Stimulated activated CD8-positive, alpha-beta memory T cell treated with anti-CD3 and anti-CD28 coated beads, Interleukin-15, amount 100 ng/mL, for 24 hours (primary cell): ENCODE results near the gene THSD8.
"Not testable (repeated sequence)": the region's sequence is repeated elsewhere in the genome, so short reads cannot be mapped to it uniquely, and the experiment has no call there.

ENCODE experiments used
- DNase-seq: peaks from one replicate; pipeline ENCODE4 v3.0.0-alpha.2; 2020; ENCODE audit warnings: low read depth

Gene THSD8

DNA sequence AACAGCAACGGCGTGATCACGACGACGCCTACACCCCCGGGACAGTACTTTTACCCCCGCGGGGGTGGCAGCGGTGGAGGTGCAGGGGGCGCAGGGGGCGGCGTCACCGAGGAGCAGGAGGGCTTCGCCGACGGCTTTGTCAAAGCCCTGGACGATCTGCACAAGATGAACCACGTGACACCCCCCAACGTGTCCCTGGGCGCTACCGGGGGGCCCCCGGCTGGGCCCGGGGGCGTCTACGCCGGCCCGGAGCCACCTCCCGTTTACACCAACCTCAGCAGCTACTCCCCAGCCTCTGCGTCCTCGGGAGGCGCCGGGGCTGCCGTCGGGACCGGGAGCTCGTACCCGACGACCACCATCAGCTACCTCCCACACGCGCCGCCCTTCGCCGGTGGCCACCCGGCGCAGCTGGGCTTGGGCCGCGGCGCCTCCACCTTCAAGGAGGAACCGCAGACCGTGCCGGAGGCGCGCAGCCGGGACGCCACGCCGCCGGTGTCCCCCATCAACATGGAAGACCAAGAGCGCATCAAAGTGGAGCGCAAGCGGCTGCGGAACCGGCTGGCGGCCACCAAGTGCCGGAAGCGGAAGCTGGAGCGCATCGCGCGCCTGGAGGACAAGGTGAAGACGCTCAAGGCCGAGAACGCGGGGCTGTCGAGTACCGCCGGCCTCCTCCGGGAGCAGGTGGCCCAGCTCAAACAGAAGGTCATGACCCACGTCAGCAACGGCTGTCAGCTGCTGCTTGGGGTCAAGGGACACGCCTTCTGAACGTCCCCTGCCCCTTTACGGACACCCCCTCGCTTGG is 9.6 kb upstream of the THSD8 start:
- no peak for DNase-seq

DNA sequence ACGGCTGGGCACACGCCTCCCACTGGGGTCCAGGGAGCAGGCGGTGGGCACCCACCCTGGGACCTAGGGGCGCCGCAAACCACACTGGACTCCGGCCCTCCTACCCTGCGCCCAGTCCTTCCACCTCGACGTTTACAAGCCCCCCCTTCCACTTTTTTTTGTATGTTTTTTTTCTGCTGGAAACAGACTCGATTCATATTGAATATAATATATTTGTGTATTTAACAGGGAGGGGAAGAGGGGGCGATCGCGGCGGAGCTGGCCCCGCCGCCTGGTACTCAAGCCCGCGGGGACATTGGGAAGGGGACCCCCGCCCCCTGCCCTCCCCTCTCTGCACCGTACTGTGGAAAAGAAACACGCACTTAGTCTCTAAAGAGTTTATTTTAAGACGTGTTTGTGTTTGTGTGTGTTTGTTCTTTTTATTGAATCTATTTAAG is 9.0 kb upstream of the THSD8 start:
- no peak for DNase-seq

DNA sequence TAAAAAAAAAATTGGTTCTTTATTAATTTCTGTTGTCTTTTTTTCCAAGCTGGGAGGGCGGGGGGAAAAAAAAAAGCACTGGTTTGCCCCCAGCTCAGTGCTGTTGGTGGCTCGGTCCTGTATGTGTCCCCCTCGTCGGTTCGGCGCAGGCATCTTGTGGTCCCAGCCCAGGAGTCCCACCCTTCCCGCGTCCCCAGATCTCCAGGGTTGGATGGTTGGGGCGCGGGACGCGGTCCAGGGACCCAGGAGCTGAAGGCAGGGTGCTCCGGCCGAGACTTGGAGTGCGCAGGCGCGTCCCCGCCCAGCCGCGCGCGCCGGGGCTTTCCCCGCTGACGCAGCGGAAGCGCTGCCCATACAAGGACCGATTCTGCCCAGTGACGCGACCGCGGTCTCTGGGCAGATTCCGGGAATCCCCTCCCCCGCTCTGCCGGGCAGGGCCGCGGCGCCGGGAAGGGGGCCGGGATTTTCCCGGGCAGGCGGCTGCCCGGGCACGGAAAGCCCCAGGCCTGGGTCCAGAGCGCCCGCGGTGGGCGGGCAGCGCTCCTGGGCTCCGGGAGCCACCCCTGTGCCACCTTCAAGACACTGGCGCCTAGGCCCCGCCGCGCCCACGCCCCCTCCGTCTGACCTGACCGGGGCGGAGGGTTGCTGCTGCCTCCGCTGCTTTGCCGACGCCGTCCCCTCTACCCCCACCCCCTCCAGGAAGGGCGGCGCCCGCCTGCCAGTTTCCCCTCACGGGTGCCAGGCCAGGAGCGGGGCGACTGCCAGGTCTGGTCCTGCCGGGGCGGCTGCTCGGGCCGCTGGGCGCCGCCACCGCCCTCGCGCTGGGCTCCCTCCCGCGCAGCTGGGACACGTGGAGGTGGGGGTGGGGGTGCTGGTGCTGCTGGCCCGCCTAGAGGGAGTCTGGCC is 8.3 kb upstream of the THSD8 start:
- DNase-seq: peak; percentile 92

DNA sequence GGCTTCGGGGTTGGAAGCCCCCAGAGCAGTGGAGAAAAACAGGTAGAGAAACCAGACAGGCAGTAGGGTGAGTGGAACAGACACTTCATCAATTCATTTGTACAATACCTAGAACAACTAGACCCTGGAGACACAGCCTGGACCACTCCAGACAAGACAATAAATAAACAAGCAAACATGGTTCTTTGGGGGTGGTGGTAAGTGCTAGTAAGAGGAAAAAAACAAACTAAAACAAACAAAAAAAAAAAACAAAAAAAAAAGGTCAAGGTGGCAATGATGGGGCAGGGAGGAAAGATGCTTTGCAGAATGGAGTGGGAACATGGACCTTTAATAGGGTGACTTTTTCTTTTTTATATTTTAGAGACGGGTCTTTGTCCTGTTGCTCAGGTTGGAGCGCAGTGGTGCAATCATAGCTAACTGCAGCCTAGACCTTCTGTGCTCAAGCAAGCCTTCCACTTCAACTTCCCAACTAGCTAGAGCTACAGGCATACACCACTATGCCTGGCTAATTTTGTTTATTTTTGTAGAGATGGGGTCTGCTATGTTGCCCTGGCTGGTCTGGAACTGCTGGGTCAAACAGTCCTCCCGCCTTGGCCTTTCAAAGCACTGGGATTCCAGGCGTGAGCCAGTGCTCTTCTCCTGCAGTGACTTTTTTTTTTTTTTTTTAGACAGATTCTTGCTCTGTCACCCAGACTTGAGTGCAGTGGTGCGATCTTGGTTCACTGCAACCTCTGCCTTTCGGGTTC is 7.5 kb upstream of the THSD8 start:
- DNase-seq: no peak

DNA sequence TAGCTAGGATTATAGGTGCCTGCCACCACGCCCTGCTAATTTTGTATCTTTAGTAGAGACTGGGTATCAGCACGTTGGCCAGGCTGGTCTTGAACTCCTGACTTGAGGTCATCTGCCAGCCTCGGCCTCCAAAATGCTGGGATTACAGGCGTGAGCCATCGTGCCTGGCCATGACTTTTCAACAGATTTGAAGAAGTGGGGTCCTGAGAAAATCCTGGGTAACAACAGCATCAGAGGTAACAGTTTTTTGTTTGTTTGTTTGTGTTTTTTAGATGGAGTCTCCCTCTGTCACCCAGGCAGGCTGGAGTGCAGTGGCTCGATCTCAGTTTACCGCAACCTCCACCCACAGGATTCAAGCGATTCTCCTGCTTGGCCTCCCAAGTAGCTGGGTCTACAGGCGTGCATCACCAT is 6.9 kb upstream of the THSD8 start:
- DNase-seq: no peak

DNA sequence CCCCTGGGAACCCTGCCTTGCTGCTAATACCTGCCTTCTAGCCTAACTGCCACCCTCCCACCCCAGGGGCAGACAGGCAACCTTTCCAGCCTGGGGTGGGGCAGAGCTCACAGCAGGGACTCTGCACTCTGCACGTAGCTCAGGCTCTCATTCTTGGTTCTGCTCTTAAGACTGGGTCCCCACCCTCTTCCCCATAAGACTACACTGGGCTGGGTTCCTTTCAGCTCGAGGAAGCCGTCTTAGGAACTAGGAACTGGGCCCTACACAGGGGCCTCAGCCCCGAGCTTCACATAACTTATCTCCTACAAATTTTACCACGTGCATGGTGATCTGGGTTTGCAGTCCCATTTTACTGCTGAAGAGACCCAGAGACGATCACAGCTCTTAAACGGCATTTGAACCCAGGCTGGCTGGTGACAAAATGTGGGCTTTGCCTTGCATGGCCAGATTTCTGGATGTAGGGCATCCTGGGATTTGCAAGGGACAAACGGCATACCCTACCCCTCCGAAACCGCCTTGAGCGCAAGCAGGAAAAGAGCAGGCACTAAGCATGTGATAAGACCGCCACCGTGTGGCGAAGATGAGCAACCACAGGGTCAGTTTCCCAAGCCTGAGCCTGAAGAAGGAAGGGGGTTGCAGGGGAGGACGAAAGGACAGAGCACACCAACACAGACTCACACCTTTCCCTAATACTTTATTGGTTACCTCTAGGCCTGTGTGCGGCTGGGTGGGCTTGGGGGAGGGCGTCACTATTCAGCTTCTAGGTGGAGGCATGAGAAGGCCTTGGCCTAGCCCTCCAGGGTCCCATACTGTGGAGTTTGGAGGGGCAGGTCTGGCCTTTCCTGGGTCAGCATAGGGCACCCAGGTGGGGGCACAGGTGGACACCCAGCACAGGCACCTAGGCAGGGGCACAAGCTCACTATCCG is 5.5 kb upstream of the THSD8 start:
- DNase-seq: no peak

DNA sequence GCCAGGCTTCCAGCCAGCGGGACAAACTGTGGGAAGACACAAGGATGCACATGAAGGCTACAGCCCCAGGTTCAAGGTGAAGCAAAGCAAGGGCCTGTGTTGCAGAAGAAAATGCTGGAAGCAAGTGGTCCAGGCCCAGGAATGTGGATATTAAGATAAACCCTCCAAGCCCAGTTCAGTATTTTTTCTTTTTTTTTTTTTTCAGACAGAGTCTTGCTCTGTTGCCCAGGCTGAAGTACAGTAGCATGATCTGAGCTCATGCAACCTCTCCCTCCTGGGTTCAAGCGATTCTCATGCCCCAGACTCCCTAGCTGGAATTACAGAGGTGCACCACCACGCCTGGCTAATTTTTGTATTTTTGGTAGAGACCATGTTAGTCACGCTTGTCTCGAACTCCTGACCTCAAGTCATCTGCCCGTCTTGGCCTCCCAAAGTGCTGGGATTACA is 4.7 kb upstream of the THSD8 start:
- DNase-seq: no peak

DNA sequence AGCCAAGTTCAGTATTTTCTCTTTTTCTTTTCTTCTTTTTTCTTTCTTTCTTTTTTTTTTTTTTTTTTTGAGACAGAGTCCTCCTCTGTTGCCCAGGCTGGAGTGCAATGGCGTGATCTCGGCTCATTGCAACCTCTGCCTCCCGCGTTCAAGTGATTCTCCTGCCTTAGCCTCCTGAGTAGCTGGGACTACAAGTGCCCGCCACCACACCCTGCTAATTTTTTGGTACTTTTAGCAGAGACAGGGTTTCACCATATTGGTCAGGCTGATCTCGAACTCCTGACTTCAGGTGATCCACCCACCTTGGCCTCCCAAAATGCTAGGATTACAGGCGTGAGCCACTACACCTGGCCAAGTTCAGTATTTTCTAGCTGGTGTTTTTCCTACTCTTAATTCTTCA is 4.3 kb upstream of the THSD8 start:
- not testable (repeated sequence) for DNase-seq

DNA sequence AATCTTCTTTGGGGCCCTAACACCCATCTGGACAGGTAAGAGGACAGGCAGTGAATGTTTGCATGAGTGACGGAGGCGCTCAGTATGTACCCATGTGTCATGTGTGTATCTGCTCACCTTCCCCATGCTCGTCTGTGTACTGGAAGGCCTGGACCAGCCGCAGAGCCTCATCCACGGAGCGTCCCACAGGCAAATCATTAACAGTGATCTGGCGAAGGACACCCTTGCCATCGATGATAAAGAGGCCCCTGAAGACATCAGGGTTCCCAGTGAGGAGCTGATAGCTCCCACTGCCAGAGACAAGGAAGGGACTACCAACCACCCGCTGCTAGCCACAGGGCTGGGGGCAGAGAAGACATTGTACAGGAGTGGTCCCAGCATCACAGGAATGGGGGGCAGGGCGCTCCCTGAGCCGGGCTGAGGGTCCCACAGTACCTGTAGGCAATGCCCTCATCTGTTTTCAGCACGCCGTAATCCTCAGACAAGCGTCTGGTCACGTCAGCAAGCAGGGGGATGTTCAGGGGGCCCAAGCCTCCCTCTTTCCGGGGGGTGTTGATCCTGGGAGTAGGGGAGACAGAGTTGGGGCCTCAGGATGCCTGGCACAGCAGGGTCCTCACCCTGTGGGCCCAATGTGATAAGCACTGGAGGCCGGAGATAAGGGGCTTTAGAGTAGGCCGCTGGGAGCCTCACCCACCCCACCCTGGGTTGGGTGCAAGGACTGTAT is 2.0 kb upstream of the THSD8 start:
- no peak for DNase-seq

DNA sequence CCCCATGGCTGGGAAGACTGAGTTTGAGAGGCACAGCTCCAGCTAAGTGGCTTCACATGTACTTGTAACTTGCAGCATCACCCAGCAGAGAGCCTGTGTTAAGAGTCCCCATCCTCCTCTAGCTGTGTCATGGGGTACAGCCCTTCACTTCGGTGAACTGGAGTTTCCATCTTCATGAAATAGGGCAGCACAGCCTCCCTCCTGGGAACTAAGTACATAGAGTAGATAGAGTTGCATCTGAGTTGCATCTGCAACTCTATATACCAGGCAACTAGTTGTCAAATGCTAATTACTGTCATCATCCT is 1.5 kb upstream of the THSD8 start:
- no peak for DNase-seq

DNA sequence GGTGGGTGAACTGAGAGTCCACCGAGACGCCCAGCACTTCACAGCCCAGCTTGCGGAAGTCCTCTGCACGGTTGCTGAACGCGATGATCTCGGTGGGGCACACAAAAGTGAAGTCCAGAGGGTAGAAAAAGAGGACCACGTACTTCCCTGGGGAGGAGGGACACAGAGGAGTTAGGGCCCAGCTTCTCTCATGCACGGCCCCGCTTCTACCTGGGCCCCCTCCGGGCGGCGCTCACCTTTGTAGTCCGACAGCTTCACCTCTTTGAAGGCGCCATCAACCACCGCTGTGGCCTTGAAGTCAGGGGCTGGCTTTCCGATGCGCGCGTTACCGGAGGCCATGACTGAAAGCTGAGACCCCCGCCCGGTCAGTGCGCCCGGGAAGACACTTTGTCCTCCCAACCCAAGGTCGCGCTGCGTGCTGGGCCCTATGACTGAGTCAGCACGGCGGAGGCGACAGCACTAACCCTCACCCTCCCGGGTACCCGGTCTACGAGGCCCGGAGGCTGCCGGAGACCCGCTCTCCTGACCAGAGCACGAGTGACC is 875 bp upstream of the THSD8 start:
- DNase-seq: no peak

DNA sequence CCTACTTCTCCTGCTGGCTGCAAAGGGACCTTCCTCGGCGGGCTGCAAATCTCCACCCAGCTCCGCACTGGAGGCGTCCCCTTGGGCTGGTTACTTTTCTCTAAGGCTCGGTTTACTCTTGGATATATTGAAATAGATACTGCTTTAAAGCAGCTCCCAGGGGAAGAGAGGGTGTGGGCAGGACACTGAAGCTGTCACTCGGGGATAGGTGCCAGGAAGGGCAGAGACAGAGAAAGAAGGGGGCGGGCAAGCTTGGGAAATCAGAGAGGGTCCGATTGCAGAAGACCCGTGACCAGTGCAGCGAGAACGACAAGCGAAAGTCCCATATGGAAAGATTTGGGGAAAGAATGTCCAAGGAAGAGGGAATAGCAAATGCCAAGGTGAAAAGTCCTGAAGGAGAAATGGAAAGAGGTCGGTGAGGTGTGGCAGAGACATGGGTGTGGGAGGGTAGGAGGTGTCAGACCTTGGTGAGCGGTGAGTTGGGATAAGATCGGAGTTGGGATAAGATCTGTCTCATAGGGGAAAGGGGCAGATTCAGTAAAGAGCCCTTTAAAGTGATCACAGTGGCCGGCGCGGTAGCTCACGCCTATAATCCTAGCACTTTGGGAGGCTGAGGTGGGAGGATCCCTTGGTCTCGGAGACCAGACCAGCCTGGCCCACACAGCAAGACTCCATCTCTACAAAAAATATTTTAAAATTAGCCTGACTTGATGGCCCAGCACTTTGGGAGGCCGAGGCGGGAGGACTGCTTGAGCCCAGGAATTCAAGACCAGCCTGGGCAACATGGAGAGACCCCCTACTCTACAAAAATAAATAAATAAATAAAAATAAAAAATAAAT is 618 bp downstream of the THSD8 start:
- no peak for DNase-seq

DNA sequence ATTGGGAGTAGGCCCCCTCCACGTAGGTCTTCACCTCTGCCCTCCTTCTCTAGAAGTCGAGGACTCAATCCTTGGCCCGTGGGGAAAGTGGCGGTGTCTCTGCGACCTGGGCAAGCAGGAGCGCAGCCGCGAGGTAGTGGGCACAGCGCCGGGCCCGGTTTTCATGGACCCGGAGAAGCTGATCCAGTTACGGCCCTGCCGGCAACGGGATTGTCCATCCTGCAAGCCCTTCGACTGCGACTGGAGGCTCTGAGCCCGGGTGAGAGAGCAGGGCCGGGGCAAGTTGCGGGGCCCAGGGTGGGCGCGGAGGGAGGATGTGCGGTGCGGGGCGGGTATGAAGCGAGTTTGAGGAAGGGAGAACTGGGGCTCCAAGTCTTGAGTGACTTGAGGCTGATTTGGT is 2.2 kb downstream of the THSD8 start:
- DNase-seq: no peak

DNA sequence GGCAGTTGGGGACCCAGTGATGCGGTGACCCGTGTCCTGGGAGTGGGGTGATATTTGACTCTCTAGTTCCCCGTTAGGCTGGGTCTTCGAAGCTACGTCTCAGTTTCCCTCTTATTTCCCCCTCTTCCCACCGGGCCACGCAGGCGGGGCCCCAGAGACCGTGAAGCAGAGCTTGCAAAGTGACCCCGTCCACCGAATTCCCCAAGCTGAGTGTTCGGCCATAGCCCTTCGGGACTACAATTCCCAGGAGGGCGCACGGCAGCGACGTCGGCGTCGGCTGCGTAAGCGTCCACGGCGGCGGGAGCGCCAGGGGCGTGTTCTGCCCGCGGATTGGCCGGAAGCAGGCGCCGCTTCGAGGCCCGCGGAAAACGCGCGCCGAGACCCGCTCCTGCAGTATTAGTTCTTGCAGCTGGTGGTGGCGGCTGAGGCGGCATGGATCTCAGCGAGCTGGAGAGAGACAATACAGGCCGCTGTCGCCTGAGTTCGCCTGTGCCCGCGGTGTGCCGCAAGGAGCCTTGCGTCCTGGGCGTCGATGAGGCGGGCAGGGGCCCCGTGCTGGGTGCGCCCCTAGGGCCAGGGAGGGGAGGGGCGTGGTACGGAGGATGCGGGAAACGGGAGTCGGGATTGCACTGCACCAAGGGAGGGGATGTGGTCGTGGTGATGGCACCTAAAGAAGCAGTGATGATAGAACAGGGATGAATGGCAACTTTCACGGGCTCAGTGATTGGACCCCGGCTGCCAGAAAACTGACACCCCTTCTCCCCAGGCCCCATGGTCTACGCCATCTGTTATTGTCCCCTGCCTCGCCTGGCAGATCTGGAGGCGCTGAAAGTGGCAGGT is 4.6 kb downstream of the THSD8 start, which contains the start of gene RNASEH2A:
TSS of gene RNASEH2A (plus strand) at position 343 of the 840 bp plus-strand sequence. CDS start at position 433, 90 bp downstream.
- peak; percentile 82 for DNase-seq

DNA sequence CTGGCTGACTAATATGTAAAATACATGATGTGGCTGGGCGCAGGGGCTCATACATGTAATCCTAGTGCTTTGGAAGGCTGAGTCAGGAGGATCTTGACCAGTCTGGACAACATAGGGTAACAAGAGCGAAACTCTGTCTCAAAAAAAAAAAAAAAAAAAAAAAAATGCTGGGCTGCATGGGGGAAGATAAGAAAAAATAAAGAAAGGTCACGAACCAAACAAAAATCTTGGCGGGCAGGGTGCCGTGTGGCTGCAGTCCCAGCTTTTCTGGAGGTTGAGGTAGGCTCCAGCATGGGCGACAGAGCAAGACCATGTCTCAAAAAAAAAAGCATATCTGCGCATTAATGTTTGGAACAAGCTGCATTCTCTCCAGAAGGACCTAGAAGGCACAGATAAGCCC is 13.2 kb downstream of the THSD8 start:
- no peak for DNase-seq

DNA sequence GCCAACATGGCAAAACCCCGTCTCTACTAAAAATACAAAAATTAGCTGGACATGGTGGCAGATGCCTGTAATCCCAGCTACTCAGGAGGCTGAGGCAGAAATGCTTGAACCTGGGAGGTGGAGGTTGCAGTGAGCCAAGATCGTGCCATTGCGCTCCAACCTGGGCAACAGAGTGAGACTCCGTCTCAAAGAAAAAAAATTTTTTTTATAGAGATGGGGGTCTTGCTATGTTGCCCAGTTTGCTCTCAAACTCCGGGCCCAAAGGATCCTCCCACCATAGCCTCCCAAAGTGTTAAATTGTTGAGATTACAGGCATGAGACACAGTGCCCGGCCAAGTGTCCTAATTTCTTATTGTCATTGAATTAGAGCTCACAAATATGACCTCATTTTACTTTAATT is 15.3 kb downstream of the THSD8 start:
- not testable (repeated sequence) for DNase-seq

DNA sequence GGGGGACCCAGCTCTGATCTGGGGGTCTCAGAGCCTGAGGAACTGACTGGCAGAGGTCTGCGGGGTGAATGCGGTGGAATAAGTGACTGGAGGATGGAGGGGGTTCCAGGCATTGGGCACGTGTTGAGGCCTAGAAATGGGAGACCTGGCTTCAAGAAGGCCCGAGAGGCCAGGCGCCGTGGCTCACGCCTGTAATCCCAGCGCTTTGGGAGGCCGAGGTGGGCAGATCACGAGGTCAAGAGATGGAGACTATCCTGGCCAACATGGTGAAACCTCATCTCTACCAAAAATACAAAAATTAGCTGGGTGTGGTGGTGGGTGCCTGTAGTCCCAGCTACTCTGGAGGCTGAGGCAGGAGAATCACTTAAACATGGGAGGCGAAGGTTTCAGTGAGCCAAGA is 15.9 kb downstream of the THSD8 start:
- DNase-seq: not testable (repeated sequence)

DNA sequence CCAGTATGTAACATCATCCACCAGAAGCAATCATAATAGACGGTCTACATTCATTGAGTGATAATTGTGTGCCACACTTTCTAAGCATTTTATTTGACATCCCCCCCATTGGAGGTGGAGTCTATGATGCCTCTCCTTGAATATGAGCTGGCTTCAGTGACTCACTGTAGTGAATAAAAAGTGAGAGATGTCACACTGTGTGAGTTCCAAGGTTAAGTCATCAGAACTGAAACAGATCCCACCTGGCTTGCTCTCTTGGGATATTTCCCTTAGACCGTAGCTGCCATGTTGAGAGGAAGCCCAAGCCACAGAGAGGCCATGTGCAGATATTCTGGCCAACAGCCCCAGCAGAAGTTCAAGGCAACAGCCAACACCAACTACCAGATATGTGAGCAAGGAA is 19.9 kb downstream of the THSD8 start:
- DNase-seq: no peak
